Fibroblast of pulmonary artery (primary cell): ENCODE data around the gene PMEPA1.

Source experiments
- DNase-seq: peaks from one replicate; pipeline ENCODE4 v3.0.0-alpha.2; 2010; ENCODE audit warnings: low read depth
- H3K4me3 ChIP-seq: replicated peaks from 2 replicates; pipeline ENCODE4 v1.5.1; 2011; ENCODE audit warnings: low read depth, mild to moderate bottlenecking, control low read depth, low read length, moderate library complexity
- CTCF ChIP-seq: IDR thresholded peaks from 2 replicates; pipeline ENCODE4 v1.5.1; 2011; ENCODE audit warnings: mild to moderate bottlenecking, control low read depth, low read length, inconsistent platforms; ENCODE audit errors: missing control alignments

PMEPA1 gene

GRCh38 chr20:57652606-57653545, 56.9 kb downstream of the PMEPA1 start:
- no peak overlapping the region for H3K4me3 ChIP-seq
- TF ChIP-seq CTCF = no peak
- no peak for DNase-seq

GRCh38 chr20:57651881-57652605, 57.8 kb downstream of the PMEPA1 start:
- TF ChIP-seq CTCF = no peak
- DNase-seq = no peak
- H3K4me3 ChIP-seq = no peak overlapping the region

- no peak for DNase-seq
- no peak for TF ChIP-seq CTCF
- no peak overlapping the region for H3K4me3 ChIP-seq
Observed at GRCh38 chr20:57650756-57651483, 58.9 kb downstream of the PMEPA1 start.

GRCh38 chr20:57650266-57650665, 59.5 kb downstream of the PMEPA1 start:
- no peak for TF ChIP-seq CTCF
- DNase-seq = no peak
- no peak overlapping the region for H3K4me3 ChIP-seq

GRCh38 chr20:57649617-57650015, 60.2 kb downstream of the PMEPA1 start:
- no peak overlapping the region for H3K4me3 ChIP-seq
- TF ChIP-seq CTCF = no peak
- no peak for DNase-seq

- no peak for TF ChIP-seq CTCF
- no peak for DNase-seq
Observed at GRCh38 chr20:57648878-57649616, 60.8 kb downstream of the PMEPA1 start.

More at GRCh38 chr20:57648878-57649616, 60.8 kb downstream of the PMEPA1 start:
- H3K4me3 ChIP-seq = no peak overlapping the region
